Lower lobe of right lung (tissue), 2 donors: Measurements from ENCODE around the gene GTF2E1. TPM values are rescaled to one million over a fixed set of nuclear protein-coding genes. Genes with fewer than 3 reads are reported as not detected.

ENCODE experiments used
- ATAC-seq, 2 donors: fragments of 200-7000 bp; cut with Tn5 transposase; one replicate each; pipeline ENCODE4 v1.9.1; 2020 to 2022; ENCODE audit warnings: mild to moderate bottlenecking in 2 of 2, moderate library complexity in 2 of 2
- DNase-seq: peaks from one replicate; pipeline ENCODE4 v3.0.0-alpha.2; 2020
- H3K27ac ChIP-seq: fragments of 200-600 bp; one replicate; pipeline ENCODE4 v1.8.0; 2022
- H3K27me3 ChIP-seq: fragments of 200-600 bp; one replicate; pipeline ENCODE4 v1.8.0; 2022; ENCODE audit warnings: low read depth
- H3K36me3 ChIP-seq: fragments of 200-600 bp; one replicate; pipeline ENCODE4 v1.8.0; 2022; ENCODE audit warnings: mild to moderate bottlenecking
- H3K4me1 ChIP-seq: fragments of 200-600 bp; one replicate; pipeline ENCODE4 v1.8.0; 2022
- H3K4me3 ChIP-seq: fragments of 200-600 bp; one replicate; pipeline ENCODE4 v1.8.0; 2022; ENCODE audit warnings: mild to moderate bottlenecking
- H3K9me3 ChIP-seq: fragments of 200-600 bp; one replicate; pipeline ENCODE4 v1.8.0; 2022
- CTCF ChIP-seq: fragments of 200-600 bp; IDR thresholded peaks from one replicate; pipeline ENCODE4 v1.8.0; 2022; ENCODE audit warnings: antibody characterized with exemption, mild to moderate bottlenecking
- intact Hi-C: fragments of 100-400 bp; cut with DNase I; formaldehyde crosslinking; loops from one replicate; pipeline ENCODE4 v1.11.0; 2022
- total RNA-seq: library from RNA; stranded (reverse); fragmentation: NEBNext Ultra II Directional; extraction: Animal tissue kit (Norgen Biotek cat#: 25700); gene quantifications from one replicate; pipeline ENCODE4 v1.2.1, GENCODE V29; 2021
- donor health status: DM: no; HTN: yes; CAD: no; lungs with severe emphysema.

The GTF2E1 gene
- total RNA-seq, 1 donor from 2014 or later = 18.5 TPM

- no peak for DNase-seq
Observed at GRCh38 chr3:120823156-120823555, 80.6 kb downstream of the GTF2E1 start.

GRCh38 chr3:120824613-120825012 is 82.1 kb downstream of the GTF2E1 start:
- no peak overlapping the region for H3K4me3 ChIP-seq
- H3K27ac ChIP-seq = no peak overlapping the region
- no peak for ATAC-seq
- DNase-seq = no peak
- intact Hi-C loops = no loop called here
- no peaks in the 10 kb centered on the region for H3K36me3 ChIP-seq
- TF ChIP-seq CTCF = no peak
- no peaks in the 10 kb centered on the region for H3K4me1 ChIP-seq
- H3K9me3 ChIP-seq = no peaks in the 10 kb centered on the region
- no peaks in the 10 kb centered on the region for H3K27me3 ChIP-seq

More at GRCh38 chr3:120823156-120823555, 80.6 kb downstream of the GTF2E1 start:
- H3K4me3 ChIP-seq = no peak overlapping the region
- intact Hi-C loops = no loop called here
- no peaks in the 10 kb centered on the region for H3K36me3 ChIP-seq
- H3K27ac ChIP-seq = no peak overlapping the region
- no peak for TF ChIP-seq CTCF
- H3K4me1 ChIP-seq = no peaks in the 10 kb centered on the region
- no peak for ATAC-seq
- no peaks in the 10 kb centered on the region for H3K9me3 ChIP-seq
- no peaks in the 10 kb centered on the region for H3K27me3 ChIP-seq

GRCh38 chr3:120828796-120829195 is 86.3 kb downstream of the GTF2E1 start:
- TF ChIP-seq CTCF = no peak
- Histone ChIP-seq H3K27me3 (no peaks in the 10 kb centered on the region), H3K4me1 (no peaks in the 10 kb centered on the region), H3K27ac (no peak overlapping the region), H3K36me3 (no peaks in the 10 kb centered on the region), H3K9me3 (no peaks in the 10 kb centered on the region), H3K4me3 (no peak overlapping the region)
- intact Hi-C loops = no loop called here
- ATAC-seq = no peak
- DNase-seq = no peak

- Histone ChIP-seq H3K27me3 (no peaks in the 10 kb centered on the region), H3K4me1 (no peaks in the 10 kb centered on the region), H3K9me3 (no peaks in the 10 kb centered on the region), H3K4me3 (no peak overlapping the region), H3K36me3 (no peaks in the 10 kb centered on the region), H3K27ac (no peak overlapping the region)
- intact Hi-C loops = no loop called here
- ATAC-seq (no peak), DNase-seq (no peak)
- TF ChIP-seq CTCF = no peak
Observed at GRCh38 chr3:120831066-120831465, 88.5 kb downstream of the GTF2E1 start.

Other genes starting within 250 kb of the GTF2E1 start
- 100 TPM for gene NDUFB4, start 146.4 kb upstream of the GTF2E1 start, total RNA-seq
- gene HGD, start 60.5 kb upstream of the GTF2E1 start, total RNA-seq = 1.7 TPM
- gene RABL3, start 228 bp upstream of the GTF2E1 start, total RNA-seq = 24.5 TPM
- gene STXBP5L, start 165.5 kb downstream of the GTF2E1 start, total RNA-seq = not detected